Coronary artery (tissue), 2 donors: ENCODE measurements around the gene SRBD1.

Source experiments
- DNase-seq: peaks from one replicate; pipeline ENCODE4 v3.0.0-alpha.2; 2017; ENCODE audit warnings: low spot score
- H3K27ac ChIP-seq, 2 donors: fragments of 200-600 bp; sonication (generic); one replicate each; pipeline ENCODE4 v1.5.1; 2016 to 2019
- H3K4me3 ChIP-seq: fragments of 200-600 bp; sonication (generic); 2 replicates; pipeline ENCODE4 v1.5.1; 2016; ENCODE audit warnings: mild to moderate bottlenecking, moderate library complexity
- TF ChIP-seq, protein P1 (sequence below): fragments of 200-600 bp; sonication (generic); IDR thresholded peaks from one replicate; pipeline ENCODE4 v1.5.1; 2019; ENCODE audit warnings: antibody characterized with exemption

The SRBD1 gene

DNA sequence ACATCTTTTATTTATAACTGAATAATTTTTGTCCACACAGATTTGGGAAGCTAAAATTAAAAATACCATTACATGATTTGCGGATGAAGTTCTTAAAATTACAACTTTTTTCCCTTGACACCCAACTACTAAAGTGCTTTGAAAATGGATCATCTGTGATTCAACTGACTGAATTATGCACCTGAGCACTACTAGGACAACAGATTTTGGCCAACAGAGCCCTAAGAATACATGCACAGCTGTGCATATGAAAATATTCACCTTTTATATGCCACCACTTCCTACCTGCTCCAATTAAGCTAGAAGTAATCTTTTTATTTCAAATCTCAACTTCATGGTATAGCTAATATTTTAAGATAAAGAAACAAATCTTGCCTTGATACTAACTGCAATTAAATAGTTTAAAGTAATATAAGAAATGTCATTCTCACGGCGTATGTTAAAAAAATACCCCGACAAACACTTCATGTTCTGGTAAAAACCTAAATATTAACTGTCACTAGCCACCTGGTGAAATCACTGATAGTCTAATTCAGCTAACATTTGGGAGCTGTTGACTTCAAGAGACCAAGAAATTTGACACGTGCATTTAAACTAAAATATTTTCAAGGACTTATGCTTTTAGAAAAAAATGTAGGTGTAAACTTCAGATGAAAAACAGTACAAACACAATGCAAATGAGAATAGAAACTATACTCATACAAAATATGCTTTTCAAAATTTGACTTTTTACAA is 153.7 kb downstream of the SRBD1 start:
- Histone ChIP-seq H3K27ac (no peak overlapping the region), H3K4me3 (no peak overlapping the region)
- TF ChIP-seq, protein P1, sequence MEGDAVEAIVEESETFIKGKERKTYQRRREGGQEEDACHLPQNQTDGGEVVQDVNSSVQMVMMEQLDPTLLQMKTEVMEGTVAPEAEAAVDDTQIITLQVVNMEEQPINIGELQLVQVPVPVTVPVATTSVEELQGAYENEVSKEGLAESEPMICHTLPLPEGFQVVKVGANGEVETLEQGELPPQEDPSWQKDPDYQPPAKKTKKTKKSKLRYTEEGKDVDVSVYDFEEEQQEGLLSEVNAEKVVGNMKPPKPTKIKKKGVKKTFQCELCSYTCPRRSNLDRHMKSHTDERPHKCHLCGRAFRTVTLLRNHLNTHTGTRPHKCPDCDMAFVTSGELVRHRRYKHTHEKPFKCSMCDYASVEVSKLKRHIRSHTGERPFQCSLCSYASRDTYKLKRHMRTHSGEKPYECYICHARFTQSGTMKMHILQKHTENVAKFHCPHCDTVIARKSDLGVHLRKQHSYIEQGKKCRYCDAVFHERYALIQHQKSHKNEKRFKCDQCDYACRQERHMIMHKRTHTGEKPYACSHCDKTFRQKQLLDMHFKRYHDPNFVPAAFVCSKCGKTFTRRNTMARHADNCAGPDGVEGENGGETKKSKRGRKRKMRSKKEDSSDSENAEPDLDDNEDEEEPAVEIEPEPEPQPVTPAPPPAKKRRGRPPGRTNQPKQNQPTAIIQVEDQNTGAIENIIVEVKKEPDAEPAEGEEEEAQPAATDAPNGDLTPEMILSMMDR = no peak
- DNase-seq = no peak

DNA sequence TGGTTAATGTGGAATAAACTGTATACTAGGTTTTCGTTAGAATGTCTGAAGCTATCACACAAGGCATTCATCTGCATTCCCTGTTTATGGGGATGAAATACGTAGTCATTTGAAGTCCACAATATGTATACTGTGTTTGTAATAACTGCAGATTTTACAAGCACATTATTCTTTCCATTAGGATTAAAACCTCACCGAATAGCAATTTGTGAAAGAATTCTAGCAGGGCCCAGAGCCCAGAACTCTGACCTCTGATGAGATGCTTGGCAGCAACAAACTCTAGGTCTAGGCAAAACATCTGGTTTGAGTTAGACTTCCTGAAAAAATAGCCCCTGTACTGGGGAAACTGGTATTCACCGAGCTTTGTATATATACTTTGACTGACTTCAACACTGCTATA is 158.2 kb downstream of the SRBD1 start:
- Histone ChIP-seq H3K27ac (peak overlapping the region in 1 of 2 donors; percentile 33), H3K4me3 (no peak overlapping the region)
- no peak for DNase-seq
- TF ChIP-seq, protein P1 = no peak

DNA sequence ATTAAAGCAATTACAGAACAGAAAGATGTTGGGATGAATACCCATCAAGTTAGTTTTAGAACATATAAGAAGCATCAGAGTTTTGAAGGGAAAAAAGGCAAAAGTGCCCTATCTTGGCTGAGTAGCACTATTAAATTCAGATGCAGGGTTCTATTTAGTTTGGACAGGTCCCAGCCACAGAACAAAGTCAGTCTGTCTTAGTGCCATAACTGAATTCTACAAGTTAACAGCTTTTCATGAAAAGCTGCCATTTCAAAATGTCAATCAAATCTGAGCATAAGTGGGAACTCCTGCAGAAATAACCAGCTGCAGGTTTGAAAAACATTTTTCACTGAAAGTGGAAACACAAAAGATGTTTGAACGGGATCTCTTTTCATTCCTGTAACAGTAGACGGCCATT is 160.4 kb downstream of the SRBD1 start:
- no peak overlapping the region for H3K4me3 ChIP-seq
- DNase-seq = no peak
- no peak overlapping the region for H3K27ac ChIP-seq
- TF ChIP-seq, protein P1 = no peak

DNA sequence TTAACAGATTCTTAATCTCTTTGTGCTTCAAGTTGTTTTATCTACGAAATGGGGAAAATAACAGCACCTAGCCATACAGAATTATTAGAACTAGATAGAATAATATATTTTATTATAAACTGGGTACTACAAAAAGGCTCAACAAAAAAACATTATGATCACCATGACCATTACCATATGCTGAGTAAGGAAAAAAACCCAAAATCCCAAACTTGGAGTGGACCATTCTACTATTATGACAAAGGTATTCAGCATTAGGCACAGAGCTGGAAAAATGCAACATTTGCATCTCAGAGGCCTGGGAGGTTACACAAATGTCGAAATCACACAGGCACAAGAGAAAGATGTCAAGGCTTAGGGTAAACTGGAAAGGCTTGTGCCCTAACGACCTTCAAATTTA is 162.8 kb downstream of the SRBD1 start:
- TF ChIP-seq, protein P1 = no peak
- no peak for DNase-seq
- Histone ChIP-seq H3K4me3 (no peak overlapping the region), H3K27ac (no peak overlapping the region)

DNA sequence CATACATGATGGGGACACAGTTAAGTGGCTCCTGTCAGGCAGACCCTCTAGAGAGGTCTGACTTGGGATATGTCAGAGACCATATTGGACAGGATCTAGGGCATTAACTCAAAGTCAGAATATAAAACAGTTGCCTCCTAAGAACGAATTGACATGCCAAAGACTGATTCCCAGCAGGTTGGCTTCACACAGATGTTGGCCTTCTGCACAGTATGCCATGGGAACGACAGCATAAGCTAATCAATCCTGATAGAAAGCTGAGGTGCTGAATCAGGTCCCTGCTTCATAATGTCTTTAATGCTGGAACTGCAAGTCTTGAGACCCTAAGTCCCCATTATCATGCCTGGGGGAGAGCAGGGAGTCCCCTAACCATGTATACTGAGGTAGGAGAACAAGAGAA is 165.1 kb downstream of the SRBD1 start:
- no peak for DNase-seq
- TF ChIP-seq, protein P1 = no peak
- no peak overlapping the region for H3K4me3 ChIP-seq
- H3K27ac ChIP-seq = no peak overlapping the region

DNA sequence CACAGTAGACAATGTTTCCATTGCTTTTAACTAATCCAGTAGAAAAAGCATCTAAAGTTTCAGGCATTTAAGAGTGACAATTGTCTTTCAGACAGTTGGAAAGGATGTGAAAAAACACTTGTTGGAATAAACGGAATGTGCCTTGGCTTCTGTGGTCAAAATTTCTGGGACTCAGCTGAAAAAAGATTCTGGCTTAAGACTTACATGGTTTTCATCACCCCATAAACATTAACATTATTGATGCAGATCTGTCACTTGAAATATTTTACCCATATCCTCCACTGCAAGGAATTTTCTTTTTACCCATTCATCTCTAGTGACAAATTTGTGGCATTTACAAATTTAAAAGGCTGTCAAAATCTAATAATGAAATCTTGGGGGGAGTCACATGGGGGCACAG is 166.0 kb downstream of the SRBD1 start:
- TF ChIP-seq, protein P1 = no peak

DNA sequence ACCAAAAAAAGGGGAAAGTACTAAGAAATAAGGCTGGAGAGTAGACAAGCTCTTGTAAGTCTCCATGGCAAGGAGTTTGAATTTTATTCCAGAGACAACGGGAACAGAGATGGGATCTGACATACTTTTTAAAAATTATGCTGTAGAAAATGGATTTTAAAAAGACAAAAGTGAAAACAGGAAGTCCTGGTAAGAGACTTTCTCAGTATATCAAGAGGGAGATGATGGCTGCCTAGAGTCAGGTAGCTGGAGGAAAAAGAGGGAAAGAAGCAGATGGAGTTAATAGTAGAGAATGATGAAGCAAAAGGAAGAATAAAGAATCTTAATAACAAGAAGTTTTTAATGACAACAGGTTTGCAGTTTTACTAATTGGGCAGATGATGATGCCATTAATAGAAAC is 168.1 kb downstream of the SRBD1 start:
- DNase-seq = no peak
- no peak overlapping the region for H3K27ac ChIP-seq
- H3K4me3 ChIP-seq = no peak overlapping the region
- TF ChIP-seq, protein P1 = no peak

More for the DNA sequence above, 166.0 kb downstream of the SRBD1 start:
- no peak for DNase-seq
- Histone ChIP-seq H3K4me3 (no peak overlapping the region), H3K27ac (no peak overlapping the region)
